ENCODE results near the gene RAD17. TPM values are rescaled to one million over a fixed set of nuclear protein-coding genes. Genes with fewer than 3 reads are reported as not detected.
A peak's percentile ranks its signal among the peaks of the same experiment; 100 is the strongest.

RAD17 gene
- polyA plus RNA-seq, 1 donor (not counting 4 experiments of a cell fraction or from before 2014, with no cell fraction given) = 23.0 TPM

GRCh38 chr5:69334793-69335268 is 34.8 kb upstream of the RAD17 start:
- no peaks in the 10 kb centered on the region for H3K9me1 ChIP-seq (ENCODE audit: control insufficient read depth, extremely low read depth, insufficient read depth, low read length)
- H3K27me3 ChIP-seq (ENCODE audit: control insufficient read depth, extremely low read depth, insufficient read depth, low read length) = no peaks in the 10 kb centered on the region
- peaks cover 10% of the 10 kb centered on the region for H3K4me1 ChIP-seq (ENCODE audit: control insufficient read depth, extremely low read depth, insufficient read depth, low read length)
- H3K36me3 ChIP-seq (ENCODE audit: control insufficient read depth in 2 of 2, extremely low read depth in 1 of 2, insufficient read depth in 2 of 2, low read length in 2 of 2) = no peaks in the 10 kb centered on the region
- no peak for TF ChIP-seq EZH2 (IDR thresholded peaks at IDR 0.05; ENCODE audit: low read length)
- peak; percentile 65 to 93 (median 89) for TF ChIP-seq CTCF (optimal IDR thresholded peaks at IDR 0.05 in 1 of 3, IDR thresholded peaks at IDR 0.05 in 1 of 3, conservative IDR thresholded peaks at IDR 0.05 in 1 of 3; ENCODE audit: extremely low read depth in 1 of 3, insufficient read depth in 2 of 3, low read length in 3 of 3)
- DNase-seq (ENCODE audit: low read depth, low spot score) (no peak), FAIRE-seq (no peak)
- no peak overlapping the region for H3K27ac ChIP-seq (ENCODE audit: control insufficient read depth, insufficient read depth, low read length)
- dilution Hi-C loops (cut with MboI; ENCODE audit: extremely low pct_ligation_motif_present, low sequenced_read_pairs) = no loop called here
- H3K4me2 ChIP-seq (ENCODE audit: control insufficient read depth, extremely low read depth, insufficient read depth, low read depth, low read length) = no peak overlapping the region
- H3K4me3 ChIP-seq (ENCODE audit: control insufficient read depth in 2 of 3, extremely low read depth in 1 of 3, insufficient read depth in 2 of 3, low read depth in 1 of 3, low read length in 3 of 3) = no peak overlapping the region
- no peak overlapping the region for H2AFZ ChIP-seq (ENCODE audit: control insufficient read depth, low read length)
- no peaks in the 10 kb centered on the region for H3K9me3 ChIP-seq (ENCODE audit: control insufficient read depth, low read depth, low read length)
- peaks cover 3% of the 10 kb centered on the region for H3K79me2 ChIP-seq (ENCODE audit: control insufficient read depth, insufficient read depth, low read length)
- no peaks in the 10 kb centered on the region for H4K20me1 ChIP-seq (ENCODE audit: control insufficient read depth, extremely low read depth, insufficient read depth, low read length)
- H3K9ac ChIP-seq (ENCODE audit: control insufficient read depth, extremely low read depth, insufficient read depth, low read length) = no peak overlapping the region

GRCh38 chr5:69335341-69335935 is 34.2 kb upstream of the RAD17 start:
- Histone ChIP-seq H4K20me1 (ENCODE audit: control insufficient read depth, extremely low read depth, insufficient read depth, low read length) (no peaks in the 10 kb centered on the region), H3K36me3 (ENCODE audit: control insufficient read depth in 2 of 2, extremely low read depth in 1 of 2, insufficient read depth in 2 of 2, low read length in 2 of 2) (no peaks in the 10 kb centered on the region), H3K9me1 (ENCODE audit: control insufficient read depth, extremely low read depth, insufficient read depth, low read length) (no peaks in the 10 kb centered on the region), H3K9me3 (ENCODE audit: control insufficient read depth, low read depth, low read length) (no peaks in the 10 kb centered on the region), H3K9ac (ENCODE audit: control insufficient read depth, extremely low read depth, insufficient read depth, low read length) (no peak overlapping the region), H3K4me3 (ENCODE audit: control insufficient read depth in 2 of 3, extremely low read depth in 1 of 3, insufficient read depth in 2 of 3, low read depth in 1 of 3, low read length in 3 of 3) (no peak overlapping the region), H3K4me2 (ENCODE audit: control insufficient read depth, extremely low read depth, insufficient read depth, low read depth, low read length) (no peak overlapping the region), H3K79me2 (ENCODE audit: control insufficient read depth, insufficient read depth, low read length) (peaks cover 3% of the 10 kb centered on the region), H2AFZ (ENCODE audit: control insufficient read depth, low read length) (no peak overlapping the region), H3K4me1 (ENCODE audit: control insufficient read depth, extremely low read depth, insufficient read depth, low read length) (peaks cover 10% of the 10 kb centered on the region), H3K27ac (ENCODE audit: control insufficient read depth, insufficient read depth, low read length) (no peak overlapping the region), H3K27me3 (ENCODE audit: control insufficient read depth, extremely low read depth, insufficient read depth, low read length) (no peaks in the 10 kb centered on the region)
- FAIRE-seq = no peak
- dilution Hi-C loops (cut with MboI; ENCODE audit: extremely low pct_ligation_motif_present, low sequenced_read_pairs) = no loop called here
- DNase-seq (ENCODE audit: low read depth, low spot score) = no peak
- no peak for TF ChIP-seq CTCF (optimal IDR thresholded peaks at IDR 0.05 in 1 of 3, IDR thresholded peaks at IDR 0.05 in 1 of 3, conservative IDR thresholded peaks at IDR 0.05 in 1 of 3; ENCODE audit: extremely low read depth in 1 of 3, insufficient read depth in 2 of 3, low read length in 3 of 3)

All from keratinocyte (primary cell).